HepG2 (cell line): ENCODE measurements around the gene STAT6. TPM values are rescaled to one million over a fixed set of nuclear protein-coding genes. Genes with fewer than 3 reads are reported as not detected.
A peak's percentile ranks its signal among the peaks of the same experiment; 100 is the strongest.

Source experiments
- ATF7-NPFF ChIP-seq: sonication (generic); formaldehyde crosslinking; IDR thresholded peaks from 2 replicates; pipeline ENCODE4 v1.8.1; 2023; ENCODE audit warnings: mild to moderate bottlenecking, low read depth, missing genetic modification reagents, moderate library complexity
- CEBPG ChIP-seq: IDR thresholded peaks from 2 replicates; pipeline ENCODE4 v1.6.1; 2016
- DPF2 ChIP-seq: sonication (generic); formaldehyde crosslinking; IDR thresholded peaks from 2 replicates; pipeline ENCODE4 v1.4.0; 2020; ENCODE audit warnings: mild to moderate bottlenecking, low read depth, missing genetic modification reagents, borderline replicate concordance
- FOXO1 ChIP-seq: sonication (generic); formaldehyde crosslinking; IDR thresholded peaks from 2 replicates; pipeline ENCODE4 v1.4.0; 2020; ENCODE audit warnings: missing genetic modification reagents
- GABPA ChIP-seq, 2 experiments: IDR thresholded peaks; 2 replicates each; pipeline ENCODE4 v1.6.1; 2011 to 2016; ENCODE audit warnings: low read depth in 2 of 2, low read length in 1 of 2, missing biosample characterization in 1 of 2, missing genetic modification characterization in 1 of 2
- GATA4 ChIP-seq: sonication (generic); IDR thresholded peaks from 2 replicates; pipeline ENCODE4 v1.6.1; 2016; ENCODE audit warnings: antibody characterized with exemption, low read depth, borderline replicate concordance
- HDAC2 ChIP-seq: sonication (generic); formaldehyde crosslinking; IDR thresholded peaks from 2 replicates; pipeline ENCODE4 v1.4.0; 2020; ENCODE audit warnings: missing genetic modification reagents
- MED1 ChIP-seq: sonication (generic); formaldehyde crosslinking; IDR thresholded peaks from 2 replicates; pipeline ENCODE4 v1.4.0; 2020; ENCODE audit warnings: missing genetic modification reagents
- NRL ChIP-seq: sonication (generic); formaldehyde crosslinking; IDR thresholded peaks from 2 replicates; pipeline ENCODE4 v1.5.0; 2020; ENCODE audit warnings: missing genetic modification reagents, mild to moderate bottlenecking, moderate library complexity, borderline replicate concordance
- POGK ChIP-seq: sonication (generic); formaldehyde crosslinking; conservative IDR thresholded peaks from 2 replicates; pipeline ENCODE4 v1.8.0; 2022; ENCODE audit warnings: mild to moderate bottlenecking, moderate library complexity, missing genetic modification reagents
- RFX3 ChIP-seq: IDR thresholded peaks from 2 replicates; pipeline ENCODE4 v1.6.1; 2016; ENCODE audit warnings: missing biosample characterization, missing genetic modification reagents
- ZKSCAN1 ChIP-seq: fragments of 150-350 bp; IDR thresholded peaks from 2 replicates; pipeline ENCODE4 v1.6.1; 2014; ENCODE audit warnings: low read length
- ZNF205 ChIP-seq: IDR thresholded peaks from 2 replicates; pipeline ENCODE4 v1.6.1; 2018; ENCODE audit warnings: missing biosample characterization, missing genetic modification reagents
- ZNF597 ChIP-seq: sonication (generic); formaldehyde crosslinking; IDR thresholded peaks from 2 replicates; pipeline ENCODE4 v1.5.0; 2020; ENCODE audit warnings: missing genetic modification reagents
- ZSCAN9 ChIP-seq: IDR thresholded peaks from 2 replicates; pipeline ENCODE4 v1.6.1; 2016; ENCODE audit warnings: borderline replicate concordance
- polyA plus RNA-seq, 8 experiments: library from polyadenylated mRNA; depleted of rRNA in 3 of 8; stranded (reverse) in 7 of 8; unstranded in 1 of 8; fragments of >200 nt; fragmentation: Illumina TruSeq in 4 of 8; extraction: Trizol in 4 of 8; gene quantifications; 2 replicates each; pipeline versions ENCODE4 v1.2.1 to v1.2.3, GENCODE V29; 2011 to 2016; ENCODE audit warnings: low read depth in 4 of 8, missing spikeins in 1 of 8, mixed read lengths in 1 of 8; ENCODE audit not compliant: insufficient read depth in 1 of 8
- total RNA-seq, 5 experiments: library from RNA; depleted of rRNA; stranded (reverse); fragments of >200 nt; fragmentation: Illumina TruSeq; extraction: Trizol; gene quantifications; 2 replicates each; pipeline ENCODE4 v1.2.3, GENCODE V29; 2016; ENCODE audit warnings: low read depth in 1 of 5
- TF ChIP-seq, protein P1 (sequence below): sonication (generic); formaldehyde crosslinking; IDR thresholded peaks from 2 replicates; pipeline ENCODE4 v1.5.1; 2020; ENCODE audit warnings: mild to moderate bottlenecking, missing genetic modification reagents, moderate library complexity
- TF ChIP-seq, protein P2 (sequence below): IDR thresholded peaks from 2 replicates; pipeline ENCODE4 v1.4.0; 2020; ENCODE audit warnings: mild to moderate bottlenecking, missing genetic modification reagents

The STAT6 gene
- total and polyA plus RNA-seq, 2 of the 13 experiments (the other 11 are each of a cell fraction or from before 2014, with no cell fraction given) = 28.0 to 62.2 TPM

DNA sequence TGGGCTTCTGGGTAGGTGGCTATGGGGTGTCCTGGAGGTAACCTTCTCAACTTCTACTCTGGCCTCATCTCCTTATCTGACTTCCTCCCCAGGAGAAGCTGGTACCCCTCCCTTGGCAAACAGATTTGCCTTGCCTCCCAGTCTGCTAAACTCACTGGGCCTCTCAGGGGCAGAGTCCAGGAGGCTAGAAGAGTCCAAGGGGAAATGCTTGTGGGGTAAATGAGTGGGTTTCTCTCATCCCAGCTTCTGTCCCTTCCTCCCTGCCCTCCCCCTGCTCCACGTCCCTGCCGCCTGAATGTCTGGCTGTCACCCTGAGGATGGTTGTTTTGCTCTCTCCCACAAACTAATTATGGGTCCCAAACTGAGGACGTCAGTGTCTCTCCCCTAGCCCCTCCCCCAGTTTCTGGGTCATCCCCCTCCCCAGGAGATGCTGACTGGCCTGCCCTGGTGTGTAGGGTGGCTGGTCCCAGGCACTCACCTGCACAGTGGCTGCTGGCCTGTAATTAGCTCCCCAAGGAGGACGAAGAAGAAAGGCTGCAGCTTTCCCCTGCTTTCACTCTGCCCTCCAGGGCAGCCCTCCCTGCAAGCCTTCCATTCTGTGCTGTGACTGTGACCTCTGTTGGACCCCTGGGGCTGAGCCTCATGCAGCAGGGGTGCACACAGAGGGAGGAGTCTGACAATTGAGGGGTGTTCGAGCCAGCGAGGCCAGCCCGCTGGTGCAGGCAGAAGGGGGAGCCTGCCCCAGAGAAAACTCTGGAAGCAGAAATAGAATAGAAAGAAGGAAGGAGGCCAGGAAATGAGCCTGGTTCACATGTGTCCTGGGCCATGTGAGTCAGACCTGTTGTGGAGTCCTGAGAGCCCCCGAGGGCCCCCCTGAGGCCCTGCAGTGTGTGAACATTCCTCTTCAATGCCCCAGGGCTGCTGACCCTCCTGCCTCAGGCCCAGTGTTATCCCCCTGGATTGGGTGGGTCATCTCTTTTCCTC lies 36.1 kb upstream of the STAT6 start, which contains the start of gene LRP1-AS (continued):
- TF ChIP-seq POGK (CRISPR knock-in tag) = 0 out of 2 replicates have a peak, but pooled peaks have one; percentile 18
- TF ChIP-seq, protein P1, sequence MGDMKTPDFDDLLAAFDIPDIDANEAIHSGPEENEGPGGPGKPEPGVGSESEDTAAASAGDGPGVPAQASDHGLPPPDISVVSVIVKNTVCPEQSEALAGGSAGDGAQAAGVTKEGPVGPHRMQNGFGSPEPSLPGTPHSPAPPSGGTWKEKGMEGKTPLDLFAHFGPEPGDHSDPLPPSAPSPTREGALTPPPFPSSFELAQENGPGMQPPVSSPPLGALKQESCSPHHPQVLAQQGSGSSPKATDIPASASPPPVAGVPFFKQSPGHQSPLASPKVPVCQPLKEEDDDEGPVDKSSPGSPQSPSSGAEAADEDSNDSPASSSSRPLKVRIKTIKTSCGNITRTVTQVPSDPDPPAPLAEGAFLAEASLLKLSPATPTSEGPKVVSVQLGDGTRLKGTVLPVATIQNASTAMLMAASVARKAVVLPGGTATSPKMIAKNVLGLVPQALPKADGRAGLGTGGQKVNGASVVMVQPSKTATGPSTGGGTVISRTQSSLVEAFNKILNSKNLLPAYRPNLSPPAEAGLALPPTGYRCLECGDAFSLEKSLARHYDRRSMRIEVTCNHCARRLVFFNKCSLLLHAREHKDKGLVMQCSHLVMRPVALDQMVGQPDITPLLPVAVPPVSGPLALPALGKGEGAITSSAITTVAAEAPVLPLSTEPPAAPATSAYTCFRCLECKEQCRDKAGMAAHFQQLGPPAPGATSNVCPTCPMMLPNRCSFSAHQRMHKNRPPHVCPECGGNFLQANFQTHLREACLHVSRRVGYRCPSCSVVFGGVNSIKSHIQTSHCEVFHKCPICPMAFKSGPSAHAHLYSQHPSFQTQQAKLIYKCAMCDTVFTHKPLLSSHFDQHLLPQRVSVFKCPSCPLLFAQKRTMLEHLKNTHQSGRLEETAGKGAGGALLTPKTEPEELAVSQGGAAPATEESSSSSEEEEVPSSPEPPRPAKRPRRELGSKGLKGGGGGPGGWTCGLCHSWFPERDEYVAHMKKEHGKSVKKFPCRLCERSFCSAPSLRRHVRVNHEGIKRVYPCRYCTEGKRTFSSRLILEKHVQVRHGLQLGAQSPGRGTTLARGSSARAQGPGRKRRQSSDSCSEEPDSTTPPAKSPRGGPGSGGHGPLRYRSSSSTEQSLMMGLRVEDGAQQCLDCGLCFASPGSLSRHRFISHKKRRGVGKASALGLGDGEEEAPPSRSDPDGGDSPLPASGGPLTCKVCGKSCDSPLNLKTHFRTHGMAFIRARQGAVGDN (CRISPR knock-in tag) = peak; percentile 69
- no peak for TF ChIP-seq ZKSCAN1
- TF ChIP-seq ATF7-NPFF (CRISPR knock-in tag) = no peak
- no peak for TF ChIP-seq GABPA (IDR thresholded peaks at IDR 0.05; ENCODE audit: low read depth, low read length)
- peak; percentile 31; the same call in 1 of the 2 replicates for TF ChIP-seq GABPA (CRISPR knock-in tag; IDR thresholded peaks at IDR 0.05; ENCODE audit: low read depth)
- TF ChIP-seq, protein P2, sequence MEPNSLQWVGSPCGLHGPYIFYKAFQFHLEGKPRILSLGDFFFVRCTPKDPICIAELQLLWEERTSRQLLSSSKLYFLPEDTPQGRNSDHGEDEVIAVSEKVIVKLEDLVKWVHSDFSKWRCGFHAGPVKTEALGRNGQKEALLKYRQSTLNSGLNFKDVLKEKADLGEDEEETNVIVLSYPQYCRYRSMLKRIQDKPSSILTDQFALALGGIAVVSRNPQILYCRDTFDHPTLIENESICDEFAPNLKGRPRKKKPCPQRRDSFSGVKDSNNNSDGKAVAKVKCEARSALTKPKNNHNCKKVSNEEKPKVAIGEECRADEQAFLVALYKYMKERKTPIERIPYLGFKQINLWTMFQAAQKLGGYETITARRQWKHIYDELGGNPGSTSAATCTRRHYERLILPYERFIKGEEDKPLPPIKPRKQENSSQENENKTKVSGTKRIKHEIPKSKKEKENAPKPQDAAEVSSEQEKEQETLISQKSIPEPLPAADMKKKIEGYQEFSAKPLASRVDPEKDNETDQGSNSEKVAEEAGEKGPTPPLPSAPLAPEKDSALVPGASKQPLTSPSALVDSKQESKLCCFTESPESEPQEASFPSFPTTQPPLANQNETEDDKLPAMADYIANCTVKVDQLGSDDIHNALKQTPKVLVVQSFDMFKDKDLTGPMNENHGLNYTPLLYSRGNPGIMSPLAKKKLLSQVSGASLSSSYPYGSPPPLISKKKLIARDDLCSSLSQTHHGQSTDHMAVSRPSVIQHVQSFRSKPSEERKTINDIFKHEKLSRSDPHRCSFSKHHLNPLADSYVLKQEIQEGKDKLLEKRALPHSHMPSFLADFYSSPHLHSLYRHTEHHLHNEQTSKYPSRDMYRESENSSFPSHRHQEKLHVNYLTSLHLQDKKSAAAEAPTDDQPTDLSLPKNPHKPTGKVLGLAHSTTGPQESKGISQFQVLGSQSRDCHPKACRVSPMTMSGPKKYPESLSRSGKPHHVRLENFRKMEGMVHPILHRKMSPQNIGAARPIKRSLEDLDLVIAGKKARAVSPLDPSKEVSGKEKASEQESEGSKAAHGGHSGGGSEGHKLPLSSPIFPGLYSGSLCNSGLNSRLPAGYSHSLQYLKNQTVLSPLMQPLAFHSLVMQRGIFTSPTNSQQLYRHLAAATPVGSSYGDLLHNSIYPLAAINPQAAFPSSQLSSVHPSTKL (CRISPR knock-in tag) = peak; percentile 72
- TF ChIP-seq NRL (CRISPR knock-in tag) = no peak
- TF ChIP-seq FOXO1 = peak; percentile 27; the same call in 1 of the 2 replicates
- no peak for TF ChIP-seq RFX3 (CRISPR knock-in tag)
- no peak for TF ChIP-seq ZSCAN9 (CRISPR knock-in tag)
- peak; percentile 52; the same call in 1 of the 2 replicates for TF ChIP-seq CEBPG (CRISPR knock-in tag)
- TF ChIP-seq ZNF597 (CRISPR knock-in tag) = no peak
- peak; percentile 73; the same call in 1 of the 2 replicates for TF ChIP-seq GATA4
- TF ChIP-seq ZNF205 (CRISPR knock-in tag) = 0 out of 2 replicates have a peak, but pooled peaks have one; percentile 45
- peak; percentile 75 for TF ChIP-seq MED1 (CRISPR knock-in tag)
- peak; percentile 42; the same call in 1 of the 2 replicates for TF ChIP-seq DPF2 (CRISPR knock-in tag)
- TF ChIP-seq HDAC2 (CRISPR knock-in tag) = peak; percentile 85
